RWPE2 (cell line): ENCODE measurements around the gene LAMA5.

Source experiments
- ATAC-seq: fragments of 200-7000 bp; cut with Tn5 transposase; 3 replicates; pipeline ENCODE4 v1.9.1; 2021; ENCODE audit warnings: low read depth
- DNase-seq: peaks from one replicate; pipeline ENCODE4 v3.0.0-alpha.2; 2020; ENCODE audit warnings: low spot score
- H3K27ac ChIP-seq: fragments of 450-650 bp; 2 replicates; pipeline ENCODE4 v1.5.1; 2017; ENCODE audit warnings: mild to moderate bottlenecking; ENCODE audit not compliant: poor library complexity, severe bottlenecking
- H3K27me3 ChIP-seq: fragments of 250-450 bp; sonication (Bioruptor Pico); 2 replicates; pipeline ENCODE4 v1.5.1; 2021; ENCODE audit warnings: mild to moderate bottlenecking, moderate library complexity; ENCODE audit not compliant: insufficient read depth, poor library complexity, severe bottlenecking
- H3K36me3 ChIP-seq: fragments of 250-450 bp; sonication (Bioruptor Pico); 2 replicates; pipeline ENCODE4 v1.5.1; 2020; ENCODE audit warnings: low read depth, mild to moderate bottlenecking, moderate library complexity
- H3K4me1 ChIP-seq: fragments of 250-450 bp; sonication (Bioruptor Pico); 2 replicates; pipeline ENCODE4 v1.5.1; 2021; ENCODE audit warnings: mild to moderate bottlenecking, moderate library complexity; ENCODE audit not compliant: insufficient read depth, poor library complexity, severe bottlenecking
- H3K4me3 ChIP-seq: fragments of 250-450 bp; sonication (Bioruptor Pico); 2 replicates; pipeline ENCODE4 v1.5.1; 2021; ENCODE audit warnings: mild to moderate bottlenecking, moderate library complexity; ENCODE audit not compliant: severe bottlenecking
- H3K9me3 ChIP-seq: fragments of 250-450 bp; sonication (Bioruptor Pico); 2 replicates; pipeline ENCODE4 v1.5.1; 2021; ENCODE audit warnings: mild to moderate bottlenecking, moderate library complexity; ENCODE audit not compliant: severe bottlenecking
- CTCF ChIP-seq: fragments of 450-650 bp; IDR thresholded peaks from one replicate; pipeline ENCODE4 v1.5.1; 2017; ENCODE audit warnings: mild to moderate bottlenecking, moderate library complexity; ENCODE audit not compliant: poor library complexity, severe bottlenecking

The LAMA5 gene

DNA sequence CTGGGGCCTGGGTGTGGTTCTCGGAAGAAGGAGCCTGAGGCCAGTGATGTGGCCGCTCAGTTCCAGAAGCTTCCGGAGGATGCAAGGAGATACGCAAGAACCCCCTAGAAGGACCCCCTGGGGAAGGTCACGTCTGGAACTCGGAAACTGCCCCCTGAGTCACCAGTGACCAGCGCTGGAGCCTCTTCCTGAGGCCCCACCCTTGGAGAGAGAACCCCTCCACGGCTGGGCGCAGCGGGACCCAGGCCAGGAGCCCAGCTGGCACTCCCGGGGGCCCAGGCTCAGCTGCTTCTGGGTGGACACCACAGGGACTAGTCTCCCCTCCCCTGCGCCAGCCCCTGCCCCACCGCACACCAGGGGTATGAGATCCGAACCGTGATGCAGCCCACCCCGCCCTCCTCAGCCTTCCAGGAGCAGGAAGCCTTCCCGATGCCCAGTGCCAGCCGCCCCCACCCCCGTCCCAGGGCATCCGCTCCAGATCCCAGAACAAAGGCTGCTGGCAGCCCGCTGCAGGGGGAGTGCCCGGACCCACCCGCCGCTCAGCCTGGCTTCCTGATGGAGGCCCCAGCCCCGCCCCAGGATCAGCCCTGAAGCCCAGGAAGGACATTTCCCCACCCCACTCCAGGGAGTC lies 7.5 kb downstream of the LAMA5 start:
- Histone ChIP-seq H3K27me3 (no peaks in the 10 kb centered on the region), H3K4me3 (peak overlapping the region; percentile 0), H3K36me3 (peaks cover 83% of the 10 kb centered on the region), H3K4me1 (peaks cover 95% of the 10 kb centered on the region), H3K27ac (peak overlapping the region; percentile 99), H3K9me3 (no peaks in the 10 kb centered on the region)
- ATAC-seq (peak; percentile 9), DNase-seq (peak; percentile 99)
- no peak for TF ChIP-seq CTCF

DNA sequence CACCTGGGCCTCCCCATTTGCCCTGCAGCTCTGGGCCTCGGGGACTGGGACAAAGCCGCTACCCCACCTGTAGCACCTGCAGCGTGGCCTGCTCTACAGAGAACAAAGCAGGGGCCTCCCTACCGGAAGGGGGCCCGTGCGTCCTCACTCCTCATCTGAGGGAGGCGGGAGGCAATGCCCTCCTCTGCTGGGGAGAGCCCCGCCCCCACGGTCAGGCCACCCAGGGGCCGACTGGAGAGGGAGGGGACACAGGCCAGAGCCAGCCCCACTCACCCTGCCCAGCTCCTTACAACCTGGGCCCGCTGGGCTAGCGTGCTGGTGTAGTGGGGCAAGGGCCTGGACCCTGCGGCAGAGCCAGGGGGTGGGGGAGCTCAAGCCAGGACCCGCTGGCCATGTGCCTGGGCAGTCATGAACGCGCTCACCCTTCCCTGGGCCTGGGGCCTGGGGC lies 8.0 kb downstream of the LAMA5 start:
- H3K4me1 ChIP-seq = peaks cover 93% of the 10 kb centered on the region
- TF ChIP-seq CTCF = peak; percentile 22

GRCh38 chr20:62358171-62359042 lies 8.7 kb downstream of the LAMA5 start:
- peaks cover 92% of the 10 kb centered on the region for H3K4me1 ChIP-seq
- H3K27ac ChIP-seq = peak overlapping the region; percentile 99
- ATAC-seq (peak; percentile 4), DNase-seq (peak; percentile 96)
- TF ChIP-seq CTCF = no peak
- H3K4me3 ChIP-seq = peak overlapping the region; percentile 0
- no peaks in the 10 kb centered on the region for H3K27me3 ChIP-seq
- no peaks in the 10 kb centered on the region for H3K9me3 ChIP-seq
- H3K36me3 ChIP-seq = peaks cover 77% of the 10 kb centered on the region

More for the DNA sequence above, 8.0 kb downstream of the LAMA5 start:
- H3K36me3 ChIP-seq = peaks cover 81% of the 10 kb centered on the region
- H3K9me3 ChIP-seq = no peaks in the 10 kb centered on the region
- peak; percentile 97 for DNase-seq
- H3K27ac ChIP-seq = peak overlapping the region; percentile 99
- no peaks in the 10 kb centered on the region for H3K27me3 ChIP-seq
- H3K4me3 ChIP-seq = peak overlapping the region; percentile 0
- ATAC-seq = peak; percentile 11

DNA sequence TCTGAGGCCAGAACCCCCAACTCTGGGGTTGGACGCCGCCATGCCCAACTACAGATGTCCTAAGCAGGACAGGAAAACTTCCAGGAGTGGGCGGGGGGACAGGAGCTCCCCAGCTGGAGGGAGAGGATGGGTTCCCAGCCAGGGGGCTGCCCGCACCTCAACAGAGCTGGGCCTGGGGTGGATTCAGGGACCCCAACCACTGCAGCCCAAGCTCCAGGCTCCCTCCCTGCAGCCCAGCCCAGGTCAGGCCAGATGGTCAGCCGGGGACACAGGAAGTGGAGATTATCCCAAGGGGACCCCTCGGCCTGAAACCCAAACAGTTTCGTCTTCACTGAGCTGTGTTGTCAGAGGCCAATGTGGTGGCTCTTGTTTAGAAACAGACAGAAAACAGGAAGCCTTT lies 9.4 kb downstream of the LAMA5 start:
- Histone ChIP-seq H3K27ac (peak overlapping the region; percentile 99), H3K9me3 (no peaks in the 10 kb centered on the region), H3K36me3 (peaks cover 77% of the 10 kb centered on the region), H3K4me3 (no peak overlapping the region), H3K4me1 (peaks cover 92% of the 10 kb centered on the region), H3K27me3 (no peaks in the 10 kb centered on the region)
- no peak for DNase-seq
- ATAC-seq = no peak
- no peak for TF ChIP-seq CTCF
